Omental fat pad (tissue), 4 donors: ENCODE results near the gene ERCC4. TPM values are rescaled to one million over a fixed set of nuclear protein-coding genes. Genes with fewer than 3 reads are reported as not detected.

ENCODE experiments used
- ATAC-seq: fragments of 150-250 bp; one replicate; pipeline ENCODE4 v1.9.1; 2016; ENCODE audit warnings: mild to moderate bottlenecking, moderate library complexity; ENCODE audit not compliant: low FRiP score
- DNase-seq: peaks from one replicate; pipeline ENCODE4 v3.0.0-alpha.2; 2019; ENCODE audit warnings: low spot score
- total RNA-seq, 4 donors: library from RNA; depleted of rRNA; stranded (reverse); fragments of >200 nt; gene quantifications; one replicate each; pipeline ENCODE4 v1.1.0, GENCODE V29; 2016
- TF ChIP-seq, protein P1 (sequence below), 3 donors: fragments of 450-650 bp; IDR thresholded peaks; one replicate each; pipeline ENCODE4 v1.5.1; 2016 to 2017; ENCODE audit warnings: antibody characterized with exemption in 3 of 3, mild to moderate bottlenecking in 3 of 3, moderate library complexity in 2 of 3

Gene ERCC4
- total RNA-seq, 4 donors from 2014 or later = 4.8 to 8.7 (median 6.0) TPM

DNA sequence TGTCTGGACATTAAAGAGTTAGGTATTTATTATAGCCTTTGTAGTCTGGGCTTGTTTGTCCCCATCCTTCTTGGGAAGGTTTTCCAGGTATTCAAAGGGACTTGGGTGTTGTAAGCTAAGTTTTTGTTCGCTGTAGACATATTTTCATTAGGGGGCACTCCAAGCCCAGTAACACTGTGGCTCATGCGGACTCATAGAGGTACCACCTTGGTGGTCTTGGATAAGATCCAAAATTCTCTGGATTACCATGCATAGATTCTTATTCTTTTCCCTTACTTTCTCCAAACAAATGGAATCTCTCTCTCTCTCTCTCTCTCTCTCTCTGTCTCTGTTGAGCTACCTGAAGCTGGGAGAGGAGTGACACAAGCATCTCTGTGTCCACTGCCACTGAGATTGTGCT, 48.9 kb downstream of the ERCC4 start:
- DNase-seq (no peak), ATAC-seq (no peak)
- TF ChIP-seq, protein P1, sequence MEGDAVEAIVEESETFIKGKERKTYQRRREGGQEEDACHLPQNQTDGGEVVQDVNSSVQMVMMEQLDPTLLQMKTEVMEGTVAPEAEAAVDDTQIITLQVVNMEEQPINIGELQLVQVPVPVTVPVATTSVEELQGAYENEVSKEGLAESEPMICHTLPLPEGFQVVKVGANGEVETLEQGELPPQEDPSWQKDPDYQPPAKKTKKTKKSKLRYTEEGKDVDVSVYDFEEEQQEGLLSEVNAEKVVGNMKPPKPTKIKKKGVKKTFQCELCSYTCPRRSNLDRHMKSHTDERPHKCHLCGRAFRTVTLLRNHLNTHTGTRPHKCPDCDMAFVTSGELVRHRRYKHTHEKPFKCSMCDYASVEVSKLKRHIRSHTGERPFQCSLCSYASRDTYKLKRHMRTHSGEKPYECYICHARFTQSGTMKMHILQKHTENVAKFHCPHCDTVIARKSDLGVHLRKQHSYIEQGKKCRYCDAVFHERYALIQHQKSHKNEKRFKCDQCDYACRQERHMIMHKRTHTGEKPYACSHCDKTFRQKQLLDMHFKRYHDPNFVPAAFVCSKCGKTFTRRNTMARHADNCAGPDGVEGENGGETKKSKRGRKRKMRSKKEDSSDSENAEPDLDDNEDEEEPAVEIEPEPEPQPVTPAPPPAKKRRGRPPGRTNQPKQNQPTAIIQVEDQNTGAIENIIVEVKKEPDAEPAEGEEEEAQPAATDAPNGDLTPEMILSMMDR (IDR thresholded peaks at IDR 0.05) = no peak

- TF ChIP-seq, protein P1 (IDR thresholded peaks at IDR 0.05) = no peak
- no peak for DNase-seq
- no peak for ATAC-seq
Measured at GRCh38 chr16:13969711-13970110, 49.8 kb downstream of the ERCC4 start.

DNA sequence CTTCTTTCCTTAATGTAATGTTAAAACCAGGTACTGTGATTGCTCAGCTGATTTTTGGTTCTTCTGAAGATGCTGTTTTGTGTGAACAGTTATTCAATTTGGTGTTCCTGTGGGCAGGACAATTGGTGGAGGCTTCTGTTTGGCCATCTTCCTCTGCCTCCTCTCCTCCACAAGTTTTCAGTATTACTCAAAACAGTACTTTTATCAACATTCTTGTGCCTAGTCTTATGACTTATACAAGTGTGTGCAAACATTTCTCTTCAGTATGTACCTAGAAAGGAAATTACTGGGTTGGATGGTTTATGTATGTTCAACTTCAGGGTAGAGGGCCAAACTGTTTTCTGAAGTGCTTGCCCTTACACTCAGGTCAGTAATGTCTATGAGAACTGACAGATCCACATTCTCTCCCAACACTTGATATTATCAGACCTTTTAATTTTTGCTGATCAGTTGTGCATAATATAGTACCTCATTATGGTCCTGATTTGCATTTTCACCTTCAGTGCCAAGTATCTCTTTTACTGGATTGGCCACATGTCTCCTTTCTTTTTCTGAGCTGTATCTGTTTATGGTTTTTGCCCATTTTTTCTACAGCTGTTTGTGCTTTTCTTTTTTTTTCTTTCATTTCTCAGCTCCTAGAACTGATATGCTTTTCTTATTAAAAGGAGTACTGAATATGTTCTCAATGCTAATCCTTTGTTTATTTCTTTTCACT, 50.9 kb downstream of the ERCC4 start:
- ATAC-seq (no peak), DNase-seq (no peak)
- TF ChIP-seq, protein P1 (IDR thresholded peaks at IDR 0.05) = no peak

- TF ChIP-seq, protein P1 (IDR thresholded peaks at IDR 0.05) = no peak
- no peak for DNase-seq
- no peak for ATAC-seq
Measured at GRCh38 chr16:13973321-13974023, 53.5 kb downstream of the ERCC4 start.

GRCh38 chr16:13977177-13977576, 57.2 kb downstream of the ERCC4 start:
- TF ChIP-seq, protein P1 (IDR thresholded peaks at IDR 0.05) = no peak
- DNase-seq (no peak), ATAC-seq (no peak)

- no peak for ATAC-seq
- TF ChIP-seq, protein P1 (IDR thresholded peaks at IDR 0.05) = no peak
- DNase-seq = no peak
Measured at GRCh38 chr16:13982451-13982850, 62.5 kb downstream of the ERCC4 start.

GRCh38 chr16:13983625-13984024, 63.7 kb downstream of the ERCC4 start:
- ATAC-seq = no peak
- no peak for DNase-seq
- TF ChIP-seq, protein P1 (IDR thresholded peaks at IDR 0.05) = no peak
